Globus pallidus (tissue), 1 donor: ENCODE results near the gene ADH1A.
"Not testable (repeated sequence)": the region's sequence is repeated elsewhere in the genome, so short reads cannot be mapped to it uniquely, and the experiment has no call there.

ENCODE experiments used
- DNase-seq: peaks from one replicate; pipeline ENCODE4 v3.0.0-alpha.2; 2015; ENCODE audit warnings: low spot score

Gene ADH1A

DNA sequence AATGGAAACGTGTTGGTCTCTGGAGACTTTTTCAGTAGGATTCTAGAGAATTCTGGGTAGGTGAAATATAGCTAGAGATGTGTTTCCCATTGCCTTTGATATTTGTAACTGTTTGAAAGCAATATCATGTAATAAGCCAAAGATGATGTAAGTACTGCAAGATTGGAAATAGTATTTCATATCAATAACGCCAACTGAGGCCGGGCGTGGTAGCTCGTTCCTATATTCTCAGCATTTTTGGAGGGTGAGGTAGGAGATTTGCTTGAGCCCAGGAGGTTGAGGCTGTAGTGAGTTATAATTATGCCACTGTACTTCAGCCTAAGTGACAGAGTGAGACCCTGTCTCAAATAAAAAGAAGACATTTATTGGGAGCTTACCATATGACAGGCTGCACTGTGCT lies 9.5 kb downstream of the ADH1A start:
- DNase-seq: no peak

DNA sequence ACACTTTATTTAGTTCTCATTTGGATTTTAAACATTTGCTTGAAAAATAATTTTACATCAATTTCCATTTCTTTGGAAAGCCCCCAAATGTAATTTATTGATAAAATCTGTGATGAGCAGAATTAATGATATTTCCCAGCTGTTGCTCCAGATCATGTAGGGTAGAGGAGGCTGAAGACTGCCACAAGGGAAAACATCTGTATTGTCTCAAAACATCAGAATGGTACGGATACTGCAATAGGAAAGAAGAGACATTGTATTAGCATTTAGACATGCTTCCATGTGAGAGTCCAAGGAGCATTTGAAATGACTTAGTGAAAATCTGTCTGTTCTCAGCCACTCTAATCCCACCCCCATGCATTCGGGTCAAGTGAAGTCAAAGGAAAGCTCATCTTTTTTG lies 14.4 kb downstream of the ADH1A start:
- no peak for DNase-seq

DNA sequence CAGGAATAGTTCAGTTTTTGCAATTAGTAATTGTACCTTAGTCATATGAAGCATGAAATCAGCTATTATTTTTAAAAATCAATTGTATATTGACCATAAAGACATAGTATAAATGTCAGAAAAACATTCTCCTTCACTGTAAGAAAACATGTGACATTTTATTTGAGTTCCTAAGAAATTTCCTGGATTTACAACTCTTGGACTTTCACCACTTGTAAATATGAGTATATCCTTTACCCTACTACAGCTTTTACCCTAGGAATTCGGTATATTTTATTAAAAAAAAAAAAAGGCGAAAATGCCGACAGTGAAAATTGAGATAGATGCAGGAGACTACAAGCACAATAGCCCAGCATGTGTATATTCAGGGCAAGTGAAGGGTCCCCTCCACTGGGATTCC lies 14.9 kb downstream of the ADH1A start:
- no peak for DNase-seq

DNA sequence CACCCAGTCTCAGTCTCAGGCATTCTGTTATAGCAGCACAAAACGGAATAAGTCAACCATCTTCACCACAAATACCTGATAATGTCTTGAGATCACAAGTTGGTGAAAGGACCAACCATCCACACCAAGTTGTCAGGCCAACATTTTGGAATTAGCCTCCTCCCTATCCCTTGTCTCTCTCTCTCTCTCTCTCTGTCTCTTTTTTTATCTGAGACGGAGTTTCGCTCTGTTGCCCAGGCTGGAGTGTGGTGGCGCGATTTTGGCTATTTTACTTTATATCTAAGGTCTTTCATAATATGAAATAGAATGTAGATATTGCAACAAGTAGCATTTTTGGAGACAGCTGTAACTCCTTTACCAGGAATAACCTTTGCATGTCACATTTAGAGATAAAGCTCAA lies 15.7 kb downstream of the ADH1A start:
- no peak for DNase-seq

DNA sequence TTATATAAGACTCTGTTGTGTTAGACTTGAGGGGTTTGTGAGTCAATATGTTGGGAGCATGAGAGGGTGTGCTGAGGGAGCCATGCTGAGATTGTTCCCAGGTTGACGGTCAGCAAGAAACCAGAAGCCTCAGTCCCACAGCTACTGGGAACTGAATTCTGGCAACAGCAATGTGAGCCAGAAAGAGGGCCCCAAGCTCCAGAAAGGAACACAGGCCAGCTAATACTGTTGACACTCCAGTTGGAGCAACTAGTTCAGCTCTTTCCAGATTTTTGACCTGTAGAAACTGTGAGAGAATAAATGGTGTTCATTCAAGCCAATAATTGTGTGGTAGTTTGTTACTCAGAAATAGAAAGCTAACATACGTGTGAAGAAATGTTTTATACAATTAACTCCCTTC lies 17.1 kb downstream of the ADH1A start:
- no peak for DNase-seq

DNA sequence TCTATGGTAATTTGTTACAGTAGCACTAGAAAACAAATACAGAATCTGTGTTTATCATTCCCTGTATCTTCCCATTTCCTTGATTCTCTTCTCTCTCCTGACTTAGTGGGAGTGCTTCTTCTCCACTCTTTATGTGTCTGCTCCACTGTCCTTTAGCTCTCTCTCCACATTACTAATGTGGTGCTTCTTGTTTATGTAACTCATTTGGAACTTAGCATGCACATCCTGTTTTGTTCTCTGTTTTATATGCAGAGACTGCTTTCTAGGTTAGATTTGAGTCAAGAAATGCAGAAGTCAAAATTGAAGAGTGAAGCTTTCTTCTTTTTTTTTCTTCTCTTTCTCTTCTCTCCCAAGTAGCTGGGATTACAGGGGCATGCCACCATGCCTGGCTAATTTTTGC lies 25.9 kb downstream of the ADH1A start:
- DNase-seq: no peak

DNA sequence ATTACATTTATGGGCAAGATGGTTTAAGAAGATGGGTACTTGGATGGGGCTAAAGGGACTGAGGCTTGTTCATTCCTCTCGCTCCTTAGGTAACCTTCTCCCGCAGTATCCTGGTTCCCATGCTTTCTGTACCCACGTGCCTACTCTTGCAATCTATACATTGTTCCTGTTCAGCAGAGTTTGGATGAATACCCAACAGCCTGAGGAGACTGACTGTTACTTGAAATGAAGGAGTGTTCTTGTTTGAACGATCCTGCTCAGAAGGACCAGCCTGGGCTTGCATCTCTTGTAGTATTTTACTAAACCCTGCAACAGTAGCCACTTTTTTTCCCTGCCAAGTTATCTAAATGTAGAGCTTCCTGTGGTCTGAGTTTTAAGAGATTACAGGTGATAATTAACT lies 38.0 kb downstream of the ADH1A start:
- no peak for DNase-seq

DNA sequence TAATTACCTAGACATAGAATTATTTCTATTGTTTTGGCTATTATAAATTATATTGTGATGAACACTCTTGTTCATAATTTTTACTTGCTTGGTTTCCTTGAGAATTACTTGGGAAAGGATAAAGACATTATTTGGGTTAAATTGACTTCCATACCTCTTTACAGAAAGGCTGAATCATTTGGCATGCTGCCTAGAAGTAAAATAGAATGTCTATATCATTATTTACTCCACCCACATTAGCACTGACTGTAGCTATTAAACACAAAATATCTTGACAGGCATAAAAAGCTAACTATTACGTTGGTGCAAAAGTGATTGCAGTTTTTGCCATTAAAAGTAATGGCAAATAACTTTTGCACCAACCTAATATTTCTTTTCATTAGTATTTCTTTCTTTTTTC lies 42.1 kb downstream of the ADH1A start:
- DNase-seq: no peak

DNA sequence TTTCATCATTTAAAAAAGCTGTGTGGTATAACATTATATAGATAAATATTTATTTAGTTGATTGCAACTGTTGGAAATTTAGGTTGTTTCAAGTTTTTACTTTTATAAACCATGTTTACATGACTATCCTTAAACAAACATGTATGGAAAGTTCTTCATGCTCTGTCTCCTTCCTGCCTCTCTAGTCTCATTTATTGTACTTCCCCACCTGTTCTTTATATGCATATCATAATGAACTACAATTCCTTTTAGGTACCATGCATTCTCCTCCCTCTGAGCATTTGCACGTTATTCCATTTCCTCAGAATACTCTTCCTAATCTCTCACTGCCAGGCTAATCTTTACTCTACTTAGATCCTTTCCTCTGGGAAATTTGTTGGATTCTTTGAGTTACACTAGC lies 54.8 kb downstream of the ADH1A start:
- no peak for DNase-seq

DNA sequence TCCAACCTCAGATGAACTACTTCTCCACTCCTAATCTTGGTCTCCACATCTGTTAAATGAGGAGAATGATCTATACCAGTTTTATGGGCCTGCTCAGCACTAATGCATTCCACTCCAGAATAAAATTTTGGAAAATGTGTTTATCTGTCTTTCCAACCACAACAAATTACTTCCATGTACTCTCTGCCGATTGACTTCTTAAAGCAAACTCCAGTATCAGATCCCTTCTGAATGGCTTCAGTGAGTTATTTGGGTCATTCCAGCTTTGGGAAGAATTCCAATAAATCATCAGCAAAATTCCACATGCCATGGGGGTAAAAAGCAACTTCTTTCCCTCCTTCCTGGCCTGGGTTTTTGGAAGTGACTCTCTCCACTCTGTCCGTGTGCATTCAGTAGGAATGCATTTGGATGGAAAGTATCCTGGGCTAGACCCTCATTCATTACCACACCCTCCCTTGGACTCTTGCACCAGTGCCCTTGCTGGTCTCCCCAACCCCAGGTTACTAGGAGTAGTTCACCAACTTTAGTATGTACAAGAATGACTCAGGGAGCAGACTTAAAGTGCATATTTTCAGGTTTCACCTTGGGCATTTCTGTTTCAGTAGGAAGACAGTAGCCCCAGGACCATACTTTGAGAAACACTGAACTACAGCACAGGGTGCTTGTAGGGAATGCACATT lies 56.3 kb downstream of the ADH1A start:
- DNase-seq: no peak

DNA sequence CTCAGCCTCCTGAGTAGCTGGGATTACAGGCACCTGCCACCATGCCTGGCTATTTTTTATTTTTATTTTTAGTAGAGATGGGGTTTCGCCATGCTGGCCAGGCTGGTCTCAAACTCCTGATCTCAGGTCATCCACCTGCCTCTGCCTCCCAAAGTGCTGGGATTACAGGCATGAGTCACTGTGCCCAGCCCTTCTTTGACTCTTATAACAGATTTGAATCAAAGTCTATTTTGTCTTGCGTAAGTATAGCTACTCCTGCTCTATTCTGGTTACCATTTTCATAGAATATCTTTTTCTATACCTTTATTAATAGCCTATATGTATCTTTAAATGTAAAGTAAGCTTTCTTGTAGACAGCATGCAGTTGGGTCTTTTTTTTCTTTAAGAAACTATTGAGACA lies 57.4 kb downstream of the ADH1A start:
- not testable (repeated sequence) for DNase-seq

DNA sequence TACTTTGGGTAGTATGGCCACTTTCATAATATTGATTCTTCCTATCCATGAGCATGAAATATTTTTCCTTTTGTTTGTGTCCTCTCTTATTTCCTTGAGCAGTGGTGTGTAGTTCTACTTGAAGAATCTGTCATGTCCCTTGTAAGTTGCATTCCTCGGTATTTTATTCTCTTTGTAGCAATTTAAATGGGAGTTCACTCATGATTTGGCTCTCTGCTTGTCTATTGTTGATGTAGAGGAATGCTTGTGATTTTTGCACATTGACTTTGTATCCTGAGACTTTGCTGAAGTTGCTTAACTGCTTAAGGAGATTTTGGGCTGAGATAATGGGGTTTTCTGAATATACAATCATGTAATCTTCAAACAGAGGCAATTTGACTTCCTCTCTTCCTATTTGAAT lies 62.1 kb downstream of the ADH1A start:
- DNase-seq: not testable (repeated sequence)

DNA sequence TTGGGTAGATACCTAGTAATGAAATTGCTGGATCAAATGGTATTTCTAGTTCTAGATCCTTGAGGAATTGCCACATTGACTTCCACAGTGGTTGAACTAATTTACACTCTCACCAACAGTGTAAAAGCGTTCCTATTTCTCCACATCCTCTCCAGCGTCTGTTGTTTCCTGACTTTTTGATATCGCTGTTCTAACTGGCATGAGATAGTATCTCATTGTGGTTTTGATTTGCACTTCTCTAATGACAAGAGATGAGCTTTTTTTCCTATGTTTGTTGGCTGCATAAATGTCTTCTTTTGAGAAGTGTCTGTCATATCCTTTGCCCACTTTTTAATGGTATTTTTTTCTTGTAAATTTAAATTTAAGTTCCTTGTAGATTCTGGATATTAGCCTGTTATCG lies 63.1 kb downstream of the ADH1A start:
- not testable (repeated sequence) for DNase-seq
